IMR-90 (cell line): ENCODE measurements around the gene ELMOD3. TPM values are rescaled to one million over a fixed set of nuclear protein-coding genes. Genes with fewer than 3 reads are reported as not detected.
A peak's percentile ranks its signal among the peaks of the same experiment; 100 is the strongest.

Source experiments
- ATAC-seq: fragments of 200-7000 bp; cut with Tn5 transposase; 2 replicates; pipeline ENCODE4 v1.9.1; 2020; ENCODE audit warnings: low read depth, mild to moderate bottlenecking, moderate library complexity
- BruUV-seq: library from RNA; stranded (reverse); fragments of 400-500 nt; replicated peaks from 2 replicates; lab custom pipeline; 2021; lab: Mats Ljungman, UMichigan
- CTCF ChIA-PET: fragments of 300-600 bp; formaldehyde crosslinking; extraction: SDS; loops from one replicate; lab custom pipeline; 2021; ENCODE audit warnings: antibody characterized with exemption; lab: Yijun Ruan, JAX
- POLR2A ChIA-PET: fragments of 300-600 bp; sonication (Branson Sonifier 250); formaldehyde crosslinking; loops from one replicate; lab custom pipeline; 2022; ENCODE audit warnings: antibody characterized with exemption; ENCODE audit not compliant: unreplicated experiment; lab: Charles Lee
- DNase-seq: peaks from one replicate; pipeline ENCODE4 v3.0.0; 2013
- H2AFZ ChIP-seq: replicated peaks from 2 replicates; pipeline ENCODE3; 2013; ENCODE audit warnings: low read length, mild to moderate bottlenecking; ENCODE audit not compliant: poor library complexity
- H2AK5ac ChIP-seq: 2 replicates; pipeline ENCODE4 v1.6.1; 2013; ENCODE audit warnings: low read depth, low read length, inconsistent platforms
- H2AK9ac ChIP-seq: replicated peaks from 2 replicates; pipeline ENCODE3; 2013; ENCODE audit warnings: mild to moderate bottlenecking, low read depth, low read length, moderate library complexity; ENCODE audit not compliant: poor library complexity
- H2BK120ac ChIP-seq: 2 replicates; pipeline ENCODE4 v1.6.1; 2013; ENCODE audit warnings: low read depth, low read length, inconsistent platforms
- H2BK15ac ChIP-seq: 3 replicates; pipeline ENCODE4 v1.6.1; 2013; ENCODE audit warnings: low read depth, low read length, inconsistent platforms
- H2BK20ac ChIP-seq: 2 replicates; pipeline ENCODE4 v1.6.1; 2013; ENCODE audit warnings: low read depth, mild to moderate bottlenecking, inconsistent platforms, low read length, moderate library complexity
- H2BK5ac ChIP-seq: 2 replicates; pipeline ENCODE4 v1.6.1; 2013; ENCODE audit warnings: mild to moderate bottlenecking, low read depth, low read length, inconsistent platforms; ENCODE audit not compliant: poor library complexity, severe bottlenecking
- H3K14ac ChIP-seq: replicated peaks from 2 replicates; pipeline ENCODE4 v1.6.1; 2013; ENCODE audit warnings: low read depth, low read length, inconsistent platforms
- H3K18ac ChIP-seq: 2 replicates; pipeline ENCODE4 v1.6.1; 2013; ENCODE audit warnings: low read depth, low read length, control low read depth
- H3K23ac ChIP-seq: 2 replicates; pipeline ENCODE4 v1.6.1; 2013; ENCODE audit warnings: low read depth, low read length, inconsistent platforms
- H3K27ac ChIP-seq: 2 replicates; pipeline ENCODE4 v1.5.1; 2013; ENCODE audit warnings: mild to moderate bottlenecking, control low read depth, low read length; ENCODE audit not compliant: insufficient read depth
- H3K27me3 ChIP-seq: 2 replicates; pipeline ENCODE4 v1.6.1; 2013; ENCODE audit warnings: low read length; ENCODE audit not compliant: control insufficient read depth, insufficient read depth
- H3K36me3 ChIP-seq: 2 replicates; pipeline ENCODE4 v1.6.1; 2013; ENCODE audit warnings: low read length, mixed read lengths; ENCODE audit not compliant: control insufficient read depth, insufficient read depth
- H3K4ac ChIP-seq: 2 replicates; pipeline ENCODE4 v1.6.1; 2013; ENCODE audit warnings: low read depth, low read length, inconsistent platforms
- H3K4me1 ChIP-seq: 2 replicates; pipeline ENCODE4 v1.6.1; 2013; ENCODE audit warnings: low read length, mixed read lengths; ENCODE audit not compliant: control insufficient read depth, insufficient read depth
- H3K4me2 ChIP-seq: 2 replicates; pipeline ENCODE4 v1.6.1; 2013; ENCODE audit warnings: low read depth, mild to moderate bottlenecking, control low read depth, low read length, moderate library complexity
- H3K4me3 ChIP-seq: 2 replicates; pipeline ENCODE4 v1.5.1; 2013; ENCODE audit warnings: low read depth, mild to moderate bottlenecking, control low read depth, low read length, moderate library complexity; ENCODE audit not compliant: insufficient read depth
- H3K56ac ChIP-seq: 2 replicates; pipeline ENCODE4 v1.6.1; 2013; ENCODE audit warnings: low read length, inconsistent platforms; ENCODE audit not compliant: insufficient read depth; ENCODE audit errors: extremely low read depth
- H3K79me1 ChIP-seq, 2 experiments: 2 replicates each; pipeline ENCODE4 v1.6.1; 2013; ENCODE audit warnings: low read length in 2 of 2, inconsistent platforms in 1 of 2, low read depth in 1 of 2
- H3K9ac ChIP-seq: 2 replicates; pipeline ENCODE4 v1.6.1; 2013; ENCODE audit warnings: low read depth, low read length, control low read depth
- H3K9me1 ChIP-seq: 2 replicates; pipeline ENCODE4 v1.6.1; 2013; ENCODE audit warnings: low read length, inconsistent platforms; ENCODE audit not compliant: insufficient read depth
- H3K9me3 ChIP-seq: 2 replicates; pipeline ENCODE4 v1.6.1; 2013; ENCODE audit warnings: low read length; ENCODE audit not compliant: control insufficient read depth, insufficient read depth
- H4K20me1 ChIP-seq: 2 replicates; pipeline ENCODE4 v1.6.1; 2013; ENCODE audit warnings: low read length, inconsistent platforms; ENCODE audit not compliant: insufficient read depth
- H4K5ac ChIP-seq: 2 replicates; pipeline ENCODE4 v1.6.1; 2013; ENCODE audit warnings: mild to moderate bottlenecking, low read depth, low read length, control low read depth
- H4K8ac ChIP-seq, 2 experiments: 2 replicates each; pipeline ENCODE4 v1.6.1; 2013; ENCODE audit warnings: low read depth in 2 of 2, low read length in 2 of 2, control low read depth in 1 of 2, inconsistent platforms in 1 of 2
- H4K91ac ChIP-seq: 2 replicates; pipeline ENCODE4 v1.6.1; 2013; ENCODE audit warnings: low read depth, low read length, inconsistent platforms; ENCODE audit not compliant: insufficient read depth
- BHLHE40 ChIP-seq: fragments of 150-350 bp; IDR thresholded peaks from 2 replicates; pipeline ENCODE4 v1.6.1; 2016; ENCODE audit warnings: mild to moderate bottlenecking, low read depth, low read length
- FOS ChIP-seq: fragments of 150-350 bp; IDR thresholded peaks from 2 replicates; pipeline ENCODE4 v1.6.1; 2016; ENCODE audit warnings: low read depth, low read length
- MXI1 ChIP-seq: IDR thresholded peaks from 2 replicates; pipeline ENCODE4 v1.6.1; 2012; ENCODE audit warnings: low read depth, mild to moderate bottlenecking, low read length, moderate library complexity, borderline replicate concordance
- RCOR1 ChIP-seq: IDR thresholded peaks from 2 replicates; pipeline ENCODE4 v1.6.1; 2012; ENCODE audit warnings: mild to moderate bottlenecking, low read length, improper control_type of control experiment; ENCODE audit not compliant: insufficient replicate concordance
- SMC3 ChIP-seq: fragments of 150-350 bp; IDR thresholded peaks from 2 replicates; pipeline ENCODE4 v1.6.1; 2016; ENCODE audit warnings: low read depth, mild to moderate bottlenecking, antibody characterized with exemption, low read length, moderate library complexity
- WGBS, 2 experiments: methylation state at CpG; one replicate each; pipeline versions ENCODE4 v1.1.5 to v1.1.7; 2013; ENCODE audit warnings: missing lambda C conversion rate in 2 of 2; ENCODE audit not compliant: insufficient read length in 1 of 2; ENCODE audit errors: extremely low coverage in 2 of 2; 5-methylcytosine and 5-hydroxymethylcytosine counted together
- dilution Hi-C: fragments of 300-500 bp; cut with HindIII; formaldehyde crosslinking; loops from one replicate; pipeline ENCODE4 v1.14.3; 2018; ENCODE audit warnings: low sequenced_read_pairs; ENCODE audit not compliant: unreplicated experiment
- in situ Hi-C: fragments of 300-500 bp; cut with MboI; formaldehyde crosslinking; loops from 3 replicates; pipeline ENCODE4 v1.14.3; 2019; ENCODE audit warnings: low sequenced_read_pairs, inconsistent platforms, mixed read lengths
- intact Hi-C: fragments of 100-400 bp; cut with micrococcal nuclease; formaldehyde crosslinking; loops from 2 replicates; pipeline ENCODE4 v1.10.0; 2022
- polyA plus RNA-seq, 3 experiments: library from polyadenylated mRNA; depleted of rRNA; stranded (reverse); fragments of >200 nt; gene quantifications; 2 replicates each; pipeline ENCODE4 v1.2.3, GENCODE V29; 2012; ENCODE audit warnings: low replicate concordance in 1 of 3
- total RNA-seq: library from RNA; depleted of rRNA; stranded (reverse); fragments of >200 nt; gene quantifications from 2 replicates; pipeline ENCODE4 v1.2.3, GENCODE V29; 2012
- TF ChIP-seq, protein P1 (sequence below): fragments of 150-350 bp; IDR thresholded peaks from 2 replicates; pipeline ENCODE4 v1.6.1; 2016; ENCODE audit warnings: low read depth, mild to moderate bottlenecking, low read length, moderate library complexity, borderline replicate concordance
- TF ChIP-seq, protein P2 (sequence below): conservative IDR thresholded peaks from 2 replicates; pipeline ENCODE4 v1.5.1; 2012; ENCODE audit warnings: mild to moderate bottlenecking, low read depth, low read length, improper control_type of control experiment

Gene ELMOD3
- total and polyA plus RNA-seq, 2 of the 4 experiments (the other 2 are of a cell fraction), result 13.1 to 20.7 TPM

DNA sequence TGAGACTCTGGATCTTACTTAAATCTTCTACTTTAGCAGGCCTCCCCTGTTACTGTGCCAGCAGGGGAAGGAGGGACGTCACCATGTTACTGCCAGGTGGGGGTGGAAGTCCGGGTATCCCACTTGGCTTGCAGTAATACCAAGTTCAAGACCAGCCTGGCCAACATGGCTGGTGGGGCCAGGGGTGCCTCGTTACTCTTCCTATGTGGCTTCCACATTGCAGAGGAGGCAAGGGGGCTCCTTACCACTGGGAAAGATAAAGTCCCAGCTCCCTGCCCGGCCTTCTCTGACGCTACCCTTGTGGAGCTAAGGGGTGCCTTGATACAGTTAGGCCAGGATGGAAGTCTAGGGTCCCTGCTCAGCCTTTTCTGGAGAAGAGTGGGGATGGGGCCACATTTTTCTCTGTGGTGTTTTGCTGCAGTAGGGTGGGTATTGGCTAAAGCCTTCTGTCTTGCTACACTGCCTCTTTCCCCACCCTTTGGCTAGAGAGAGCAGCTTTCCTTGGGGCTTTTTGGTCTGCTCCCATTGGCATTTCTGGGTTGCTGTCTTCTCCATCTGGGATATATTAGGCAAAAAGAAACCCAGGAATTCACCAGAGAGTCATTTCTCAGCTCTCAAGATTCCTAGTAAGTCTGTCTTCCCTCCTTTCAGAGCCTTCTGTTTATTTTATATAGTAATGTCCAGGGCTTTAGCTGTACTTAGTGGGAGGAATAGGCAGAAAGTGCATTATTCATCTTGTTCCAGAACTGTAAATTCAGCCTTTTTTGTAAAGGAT lies 21.9 kb downstream of the ELMOD3 start:
- Histone ChIP-seq H3K9me1 (peaks cover 6% of the 10 kb centered on the region), H3K18ac (no peak overlapping the region; the same call in 1 of the 2 replicates), H4K20me1 (no peaks in the 10 kb centered on the region; the same call in 1 of the 2 replicates), H2BK120ac (no peak overlapping the region), H3K9ac (no peak overlapping the region; the same call in 1 of the 2 replicates), H2AFZ (no peak overlapping the region), H3K4me2 (no peak overlapping the region; the same call in 1 of the 2 replicates), H3K14ac (no peak overlapping the region), H3K23ac (no peak overlapping the region), H3K36me3 (peaks cover 9% of the 10 kb centered on the region), H2BK20ac (no peak overlapping the region), H3K56ac (no peak overlapping the region), H3K4me1 (peaks cover 11% of the 10 kb centered on the region), H2AK5ac (no peak overlapping the region), H3K27ac (peak overlapping the region; percentile 80; the same call in 1 of the 2 replicates), H4K8ac (no peak overlapping the region), H3K4me3 (no peak overlapping the region), H4K5ac (peak overlapping the region; percentile 4; the same call in 1 of the 2 replicates), H2BK15ac (no peak overlapping the region), H3K79me1 (0 out of 4 replicates have a peak, but pooled peaks cover 0 to 4% of the 10 kb centered on the region in 2 experiments), H3K4ac (no peak overlapping the region), H3K9me3 (no peaks in the 10 kb centered on the region), H2AK9ac (peak overlapping the region; percentile 56), H4K91ac (no peak overlapping the region), H3K27me3 (no peaks in the 10 kb centered on the region), H2BK5ac (no peak overlapping the region)
- intact Hi-C loops (no loop called here), dilution Hi-C loops (no loop called here), in situ Hi-C loops (no loop called here)
- BruUV-seq, result no TSS peak
- TF ChIP-seq, protein P1, sequence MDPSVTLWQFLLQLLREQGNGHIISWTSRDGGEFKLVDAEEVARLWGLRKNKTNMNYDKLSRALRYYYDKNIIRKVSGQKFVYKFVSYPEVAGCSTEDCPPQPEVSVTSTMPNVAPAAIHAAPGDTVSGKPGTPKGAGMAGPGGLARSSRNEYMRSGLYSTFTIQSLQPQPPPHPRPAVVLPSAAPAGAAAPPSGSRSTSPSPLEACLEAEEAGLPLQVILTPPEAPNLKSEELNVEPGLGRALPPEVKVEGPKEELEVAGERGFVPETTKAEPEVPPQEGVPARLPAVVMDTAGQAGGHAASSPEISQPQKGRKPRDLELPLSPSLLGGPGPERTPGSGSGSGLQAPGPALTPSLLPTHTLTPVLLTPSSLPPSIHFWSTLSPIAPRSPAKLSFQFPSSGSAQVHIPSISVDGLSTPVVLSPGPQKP, result no peak
- TF ChIP-seq SMC3, result no peak
- no peak for TF ChIP-seq MXI1
- TF ChIP-seq FOS, result no peak
- no peak for TF ChIP-seq BHLHE40
- TF ChIP-seq, protein P2, sequence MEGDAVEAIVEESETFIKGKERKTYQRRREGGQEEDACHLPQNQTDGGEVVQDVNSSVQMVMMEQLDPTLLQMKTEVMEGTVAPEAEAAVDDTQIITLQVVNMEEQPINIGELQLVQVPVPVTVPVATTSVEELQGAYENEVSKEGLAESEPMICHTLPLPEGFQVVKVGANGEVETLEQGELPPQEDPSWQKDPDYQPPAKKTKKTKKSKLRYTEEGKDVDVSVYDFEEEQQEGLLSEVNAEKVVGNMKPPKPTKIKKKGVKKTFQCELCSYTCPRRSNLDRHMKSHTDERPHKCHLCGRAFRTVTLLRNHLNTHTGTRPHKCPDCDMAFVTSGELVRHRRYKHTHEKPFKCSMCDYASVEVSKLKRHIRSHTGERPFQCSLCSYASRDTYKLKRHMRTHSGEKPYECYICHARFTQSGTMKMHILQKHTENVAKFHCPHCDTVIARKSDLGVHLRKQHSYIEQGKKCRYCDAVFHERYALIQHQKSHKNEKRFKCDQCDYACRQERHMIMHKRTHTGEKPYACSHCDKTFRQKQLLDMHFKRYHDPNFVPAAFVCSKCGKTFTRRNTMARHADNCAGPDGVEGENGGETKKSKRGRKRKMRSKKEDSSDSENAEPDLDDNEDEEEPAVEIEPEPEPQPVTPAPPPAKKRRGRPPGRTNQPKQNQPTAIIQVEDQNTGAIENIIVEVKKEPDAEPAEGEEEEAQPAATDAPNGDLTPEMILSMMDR, result no peak
- no peak for TF ChIP-seq RCOR1
- ATAC-seq, result peak; percentile 95
- WGBS, 2 experiments, result no CpG with 5 or more reads among the region's 5 CpGs
- CTCF ChIA-PET, result no interaction called here
- DNase-seq, result peak; percentile 63
- POLR2A ChIA-PET, result interaction anchor here (0.6 kb wide), 1 partner anchor 12 kb away, joined by 3 read pairs; no protein-coding TSS in a partner anchor
